PC-3 (cell line): ENCODE data around the gene SLC35D2. TPM values are rescaled to one million over a fixed set of nuclear protein-coding genes. Genes with fewer than 3 reads are reported as not detected.

ENCODE experiments used
- ATAC-seq: fragments of 200-7000 bp; cut with Tn5 transposase; 2 replicates; pipeline ENCODE4 v1.9.1; 2020; ENCODE audit warnings: mild to moderate bottlenecking, moderate library complexity
- BruUV-seq: library from RNA; stranded (reverse); fragments of 400-500 nt; replicated peaks from 2 replicates; lab custom pipeline; 2021; lab: Mats Ljungman, UMichigan
- CTCF ChIA-PET: fragments of 300-600 bp; sonication (Branson Sonifier 250); formaldehyde crosslinking; loops from one replicate; lab custom pipeline; 2022; ENCODE audit warnings: antibody characterized with exemption; lab: Charles Lee
- POLR2A ChIA-PET: fragments of 300-600 bp; sonication (Branson Sonifier 250); formaldehyde crosslinking; loops from one replicate; lab custom pipeline; 2022; ENCODE audit warnings: antibody characterized with exemption; ENCODE audit not compliant: unreplicated experiment; lab: Charles Lee
- DNase-seq: peaks from one replicate; pipeline ENCODE4 v3.0.0-alpha.2; 2015
- H2AFZ ChIP-seq: fragments of 300-600 bp; sonication (generic); 2 replicates; pipeline ENCODE4 v1.6.0; 2016; ENCODE audit warnings: antibody characterized with exemption, low read length
- H3F3A ChIP-seq: fragments of 300-600 bp; sonication (generic); one replicate; pipeline ENCODE4 v1.6.0; 2017; ENCODE audit warnings: antibody characterized with exemption, low read length, control low read depth, mild to moderate bottlenecking; ENCODE audit not compliant: unreplicated experiment
- H3K27ac ChIP-seq: fragments of 300-600 bp; sonication (generic); 2 replicates; pipeline ENCODE4 v1.5.1; 2016; ENCODE audit warnings: mild to moderate bottlenecking, low read length
- H3K27me3 ChIP-seq: fragments of 300-600 bp; sonication (generic); 2 replicates; pipeline ENCODE4 v1.6.1; 2016; ENCODE audit warnings: low read length, mixed read lengths
- H3K36me3 ChIP-seq: fragments of 300-600 bp; sonication (generic); 2 replicates; pipeline ENCODE4 v1.6.1; 2016; ENCODE audit warnings: low read depth, mixed run types, low read length, mixed read lengths
- H3K4me1 ChIP-seq: fragments of 300-600 bp; sonication (generic); 2 replicates; pipeline ENCODE4 v1.5.1; 2016; ENCODE audit warnings: low read length; ENCODE audit not compliant: insufficient read depth
- H3K4me2 ChIP-seq: fragments of 300-600 bp; sonication (generic); 2 replicates; pipeline ENCODE4 v1.6.0; 2016; ENCODE audit warnings: low read length
- H3K4me3 ChIP-seq: fragments of 300-600 bp; sonication (generic); 2 replicates; pipeline ENCODE4 v1.5.1; 2016; ENCODE audit warnings: mild to moderate bottlenecking, low read length, mixed read lengths
- H3K79me2 ChIP-seq: fragments of 300-600 bp; sonication (generic); 2 replicates; pipeline ENCODE4 v1.6.1; 2017; ENCODE audit warnings: low read length, mixed read lengths
- H3K9ac ChIP-seq: fragments of 300-600 bp; sonication (generic); 2 replicates; pipeline ENCODE4 v1.6.0; 2016; ENCODE audit warnings: mild to moderate bottlenecking, low read length
- H3K9me2 ChIP-seq: fragments of 300-600 bp; sonication (generic); replicated peaks from 2 replicates; pipeline ENCODE4 v1.6.1; 2016; ENCODE audit warnings: mixed run types, low read length, mixed read lengths
- H3K9me3 ChIP-seq: fragments of 300-600 bp; sonication (generic); 2 replicates; pipeline ENCODE4 v1.6.1; 2016; ENCODE audit warnings: low read length, mixed read lengths
- H4K20me1 ChIP-seq: fragments of 300-600 bp; sonication (generic); 2 replicates; pipeline ENCODE4 v1.6.1; 2016; ENCODE audit warnings: low read length, mixed read lengths
- CTCF ChIP-seq: fragments of 300-600 bp; sonication (generic); conservative IDR thresholded peaks from 2 replicates; pipeline ENCODE4 v1.5.1; 2017; ENCODE audit warnings: antibody characterized with exemption, low read depth, mild to moderate bottlenecking, low read length
- EZH2 ChIP-seq: fragments of 300-600 bp; sonication (generic); IDR thresholded peaks from one replicate; pipeline ENCODE4 v1.6.1; 2017; ENCODE audit warnings: antibody characterized with exemption, mild to moderate bottlenecking, low read length; ENCODE audit not compliant: unreplicated experiment
- EZH2phosphoT487 ChIP-seq: fragments of 300-600 bp; sonication (generic); IDR thresholded peaks from 2 replicates; pipeline ENCODE4 v1.6.1; 2018; ENCODE audit warnings: mild to moderate bottlenecking, antibody characterized with exemption, low read length, borderline replicate concordance
- intact Hi-C: fragments of 100-400 bp; cut with micrococcal nuclease; formaldehyde crosslinking; loops from 2 replicates; pipeline ENCODE4 v1.9.0; 2023
- total RNA-seq: library from RNA; depleted of rRNA; stranded (reverse); fragments of >200 nt; gene quantifications from 2 replicates; pipeline ENCODE4 v1.2.3, GENCODE V29; 2014

The SLC35D2 gene
- total RNA-seq, 1 experiment from 2014 or later: 21.5 TPM

DNA sequence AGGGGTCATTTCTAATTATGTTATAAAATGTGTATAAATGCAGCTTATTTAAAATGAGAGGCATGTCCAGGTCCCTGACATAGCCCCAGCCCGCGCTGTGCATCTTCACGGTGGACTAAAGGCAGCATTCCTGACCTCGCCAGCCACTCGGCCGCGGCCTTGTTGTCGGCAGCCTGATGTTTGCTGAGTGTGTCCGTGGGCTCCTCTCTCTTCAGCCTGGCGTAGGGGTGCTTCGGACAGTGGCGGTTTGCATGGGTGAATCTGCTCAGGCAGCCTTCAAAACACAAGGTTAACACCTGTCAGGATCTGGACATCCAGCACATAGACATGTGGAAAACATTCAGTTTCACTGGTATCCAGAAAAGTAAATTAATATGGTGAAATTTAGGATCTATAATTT, 8.8 kb upstream of the SLC35D2 start:
- no peaks in the 10 kb centered on the region for H4K20me1 ChIP-seq
- H3K9me2 ChIP-seq: no peaks in the 10 kb centered on the region
- CTCF ChIA-PET: no interaction called here
- H3K36me3 ChIP-seq: peaks cover 9% of the 10 kb centered on the region
- no TSS peak for BruUV-seq
- no peaks in the 10 kb centered on the region for H3K9me3 ChIP-seq
- H3K27ac ChIP-seq: no peak overlapping the region
- ATAC-seq (no peak), DNase-seq (no peak)
- intact Hi-C loops: no loop called here
- no peak overlapping the region for H3K4me3 ChIP-seq
- no peaks in the 10 kb centered on the region for H3K79me2 ChIP-seq
- H3K9ac ChIP-seq: no peak overlapping the region
- no peaks in the 10 kb centered on the region for H3K27me3 ChIP-seq
- TF ChIP-seq CTCF: no peak
- TF ChIP-seq EZH2phosphoT487: no peak
- no peak for TF ChIP-seq EZH2
- POLR2A ChIA-PET: no interaction called here
- no peaks in the 10 kb centered on the region for H3K4me1 ChIP-seq
- no peak overlapping the region for H3K4me2 ChIP-seq
- H3F3A ChIP-seq: peaks cover 4% of the 10 kb centered on the region
- no peak overlapping the region for H2AFZ ChIP-seq

GRCh38 chr9:96391021-96391765, 7.7 kb upstream of the SLC35D2 start:
- H3K4me2 ChIP-seq: no peak overlapping the region
- ChIA-PET CTCF (no interaction called here), POLR2A (no interaction called here)
- H3K36me3 ChIP-seq: peaks cover 12% of the 10 kb centered on the region; the same call in 1 of the 2 replicates
- H3K9me2 ChIP-seq: no peaks in the 10 kb centered on the region
- no peak overlapping the region for H3K4me3 ChIP-seq
- no peak overlapping the region for H3K27ac ChIP-seq
- no peak overlapping the region for H3K9ac ChIP-seq
- BruUV-seq: no TSS peak
- TF ChIP-seq CTCF: no peak
- no peak for TF ChIP-seq EZH2phosphoT487
- no peaks in the 10 kb centered on the region for H3K79me2 ChIP-seq
- H3F3A ChIP-seq: peaks cover 4% of the 10 kb centered on the region
- intact Hi-C loops: no loop called here
- H2AFZ ChIP-seq: no peak overlapping the region
- no peaks in the 10 kb centered on the region for H3K27me3 ChIP-seq
- ATAC-seq (peak; percentile 13; the same call in 1 of the 2 replicates), DNase-seq (no peak)
- no peaks in the 10 kb centered on the region for H4K20me1 ChIP-seq
- H3K9me3 ChIP-seq: no peaks in the 10 kb centered on the region
- H3K4me1 ChIP-seq: no peaks in the 10 kb centered on the region

DNA sequence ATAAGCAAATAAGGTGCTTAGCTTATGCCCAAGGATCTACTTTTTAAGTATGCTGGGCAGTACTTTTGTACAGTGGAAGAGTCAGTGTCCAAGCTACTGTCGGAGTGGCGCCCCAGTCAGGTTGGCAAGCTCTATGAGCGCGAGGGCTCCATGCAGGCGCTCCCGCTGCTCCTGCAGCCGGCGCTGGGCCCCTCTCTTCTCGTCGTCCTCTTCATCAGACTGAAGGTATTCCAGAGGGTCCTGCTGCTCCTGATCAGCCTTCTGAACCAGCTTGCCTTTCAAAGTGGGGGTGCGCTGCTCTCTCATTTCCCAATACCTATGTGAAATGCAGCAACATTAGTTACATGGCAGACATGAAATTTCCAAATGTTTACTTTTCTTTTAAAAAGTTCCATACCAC, 4.6 kb upstream of the SLC35D2 start:
- no peaks in the 10 kb centered on the region for H4K20me1 ChIP-seq
- H3K4me2 ChIP-seq: no peak overlapping the region
- TF ChIP-seq EZH2phosphoT487 (no peak), EZH2 (no peak), CTCF (no peak)
- H2AFZ ChIP-seq: no peak overlapping the region
- H3K27me3 ChIP-seq: no peaks in the 10 kb centered on the region
- ChIA-PET POLR2A (no interaction called here), CTCF (interaction anchor here (0.5 kb wide), 1 partner anchor 54 kb away, joined by 4 read pairs; no protein-coding TSS in a partner anchor)
- intact Hi-C loops: no loop called here
- no TSS peak for BruUV-seq
- no peaks in the 10 kb centered on the region for H3K9me3 ChIP-seq
- peaks cover under 1% of the 10 kb centered on the region; the same call in 1 of the 2 replicates for H3K79me2 ChIP-seq
- no peak overlapping the region for H3K4me3 ChIP-seq
- no peak for ATAC-seq
- H3K27ac ChIP-seq: no peak overlapping the region
- no peak for DNase-seq
- peaks cover 4% of the 10 kb centered on the region for H3K4me1 ChIP-seq
- no peak overlapping the region for H3K9ac ChIP-seq
- peaks cover 4% of the 10 kb centered on the region for H3F3A ChIP-seq
- H3K36me3 ChIP-seq: peaks cover 16% of the 10 kb centered on the region
- H3K9me2 ChIP-seq: no peaks in the 10 kb centered on the region
